HG03045 (cell line): Measurements from ENCODE around the gene CHMP4B.

ENCODE experiments used
- ATAC-seq: cut with Tn5 transposase; IDR thresholded peaks from one replicate; pipeline ENCODE4 v1.9.1; 2021; ENCODE audit warnings: mild to moderate bottlenecking, moderate library complexity; ENCODE audit not compliant: unreplicated experiment

The CHMP4B gene

GRCh38 chr20:33810885-33811775 is at the start of gene CHMP4B:
CHMP4B (plus strand) TSS chr20:33811348; CDS start chr20:33811469, 121 bp downstream.
- ATAC-seq, result peak; percentile 96

GRCh38 chr20:33761698-33762250 is 49.4 kb upstream of the CHMP4B start:
- no peak for ATAC-seq

- ATAC-seq, result no peak
Measured at GRCh38 chr20:33765099-33765498, 46.0 kb upstream of the CHMP4B start.

- no peak for ATAC-seq
Measured at GRCh38 chr20:33765592-33765991, 45.6 kb upstream of the CHMP4B start.

GRCh38 chr20:33766686-33767085 is 44.5 kb upstream of the CHMP4B start:
- ATAC-seq, result no peak

- ATAC-seq, result no peak
Measured at GRCh38 chr20:33767777-33768138, 43.4 kb upstream of the CHMP4B start.

- ATAC-seq, result no peak
Measured at GRCh38 chr20:33769043-33769442, 42.1 kb upstream of the CHMP4B start.

GRCh38 chr20:33770005-33770404 is 41.1 kb upstream of the CHMP4B start:
- no peak for ATAC-seq

- no peak for ATAC-seq
Measured at GRCh38 chr20:33771938-33772337, 39.2 kb upstream of the CHMP4B start.

GRCh38 chr20:33772439-33772838 is 38.7 kb upstream of the CHMP4B start:
- no peak for ATAC-seq

- ATAC-seq, result peak; percentile 62
Measured at GRCh38 chr20:33773412-33774089, 37.6 kb upstream of the CHMP4B start.

- no peak for ATAC-seq
Measured at GRCh38 chr20:33777816-33778215, 33.3 kb upstream of the CHMP4B start.

- ATAC-seq, result no peak
Measured at GRCh38 chr20:33781133-33781532, 30.0 kb upstream of the CHMP4B start.

GRCh38 chr20:33781945-33782344 is 29.2 kb upstream of the CHMP4B start:
- ATAC-seq, result no peak

GRCh38 chr20:33783256-33783655 is 27.9 kb upstream of the CHMP4B start:
- no peak for ATAC-seq

- ATAC-seq, result no peak
Measured at GRCh38 chr20:33783818-33784217, 27.3 kb upstream of the CHMP4B start.

- no peak for ATAC-seq
Measured at GRCh38 chr20:33784225-33784624, 26.9 kb upstream of the CHMP4B start.

GRCh38 chr20:33785503-33785902 is 25.6 kb upstream of the CHMP4B start:
- no peak for ATAC-seq

- no peak for ATAC-seq
Measured at GRCh38 chr20:33787253-33787891, 23.8 kb upstream of the CHMP4B start.

GRCh38 chr20:33788351-33789049 is 22.6 kb upstream of the CHMP4B start:
- no peak for ATAC-seq
